Endothelial cell of umbilical vein (primary cell): ENCODE data around the gene GNB1L. TPM values are rescaled to one million over a fixed set of nuclear protein-coding genes. Genes with fewer than 3 reads are reported as not detected.

Experiments used
- BruUV-seq: library from RNA; stranded (reverse); fragments of 400-500 nt; replicated peaks from 2 replicates; lab custom pipeline; 2021; lab: Mats Ljungman, UMichigan
- CTCF ChIA-PET: fragments of 300-600, 350-600 bp; sonication (Branson Sonifier 250); formaldehyde crosslinking; loops from one replicate; lab custom pipeline; 2021; ENCODE audit warnings: antibody characterized with exemption, inconsistent platforms; lab: Charles Lee
- POLR2A ChIA-PET: fragments of 300-600, 350-600 bp; sonication (Branson Sonifier 250); formaldehyde crosslinking; loops from one replicate; lab custom pipeline; 2021; ENCODE audit warnings: antibody characterized with exemption, inconsistent platforms; lab: Charles Lee
- DNase-seq: peaks from one replicate; pipeline ENCODE4 v3.0.0-alpha.2; 2011; ENCODE audit warnings: low read depth, low spot score
- FAIRE-seq: peaks from 2 replicates; lab custom pipeline; 2011; peaks lifted over from hg19 to GRCh38; lab: Jason Lieb, UNC
- H2AFZ ChIP-seq: 2 replicates; pipeline ENCODE4 v1.6.0; 2012; ENCODE audit warnings: low read depth, low read length, control low read depth, inconsistent platforms
- H3K27ac ChIP-seq: 2 replicates; pipeline ENCODE4 v1.5.1; 2011; ENCODE audit warnings: low read depth, mild to moderate bottlenecking, control low read depth, low read length, moderate library complexity; ENCODE audit not compliant: insufficient read depth
- H3K27me3 ChIP-seq, 2 experiments: 2 replicates each; pipeline versions ENCODE4 v1.6.0 to v1.6.1; 2011; ENCODE audit warnings: low read length in 2 of 2, mixed read lengths in 1 of 2; ENCODE audit not compliant: control insufficient read depth in 2 of 2, insufficient read depth in 2 of 2
- H3K36me3 ChIP-seq, 2 experiments: 2 replicates in 1 of 2; 3 replicates in 1 of 2; pipeline ENCODE4 v1.5.1; 2011; ENCODE audit warnings: low read length in 2 of 2, mild to moderate bottlenecking in 1 of 2, moderate library complexity in 1 of 2; ENCODE audit not compliant: control insufficient read depth in 2 of 2, insufficient read depth in 2 of 2; ENCODE audit errors: extremely low read depth in 1 of 2
- H3K4me1 ChIP-seq: 3 replicates; pipeline ENCODE4 v1.5.1; 2011; ENCODE audit warnings: mild to moderate bottlenecking, low read length; ENCODE audit not compliant: control insufficient read depth, insufficient read depth; ENCODE audit errors: extremely low read depth
- H3K4me2 ChIP-seq: 2 replicates; pipeline ENCODE4 v1.6.1; 2011; ENCODE audit warnings: low read length, control low read depth, mixed read lengths; ENCODE audit not compliant: insufficient read depth
- H3K4me3 ChIP-seq, 3 experiments: fragments of 200-600 bp in 1 of 3; sonication (generic), shearing (Covaris generic) in 1 of 3; replicated peaks in 1 of 3; 2 replicates each; pipeline ENCODE4 v1.5.1; 2011 to 2016; ENCODE audit warnings: control low read depth in 3 of 3, low read length in 3 of 3, mild to moderate bottlenecking in 2 of 3, inconsistent platforms in 1 of 3, low read depth in 1 of 3, moderate library complexity in 1 of 3; ENCODE audit not compliant: insufficient read depth in 1 of 3
- H3K79me2 ChIP-seq: 2 replicates; pipeline ENCODE4 v1.6.0; 2012; ENCODE audit warnings: low read length, inconsistent platforms; ENCODE audit not compliant: control insufficient read depth, insufficient read depth
- H3K9ac ChIP-seq: replicated peaks from 2 replicates; pipeline ENCODE3; 2011; ENCODE audit warnings: low read length, control low read depth; ENCODE audit not compliant: insufficient read depth; ENCODE audit errors: extremely low read depth
- H3K9me1 ChIP-seq: replicated peaks from 3 replicates; pipeline ENCODE4 v1.6.0; 2011; ENCODE audit warnings: mild to moderate bottlenecking, low read length; ENCODE audit not compliant: control insufficient read depth, insufficient read depth; ENCODE audit errors: extremely low read depth
- H3K9me3 ChIP-seq: replicated peaks from 2 replicates; pipeline ENCODE4 v1.5.1; 2012; ENCODE audit warnings: low read length, inconsistent platforms; ENCODE audit not compliant: control insufficient read depth, insufficient read depth
- H4K20me1 ChIP-seq: replicated peaks from 2 replicates; pipeline ENCODE3; 2011; ENCODE audit warnings: mild to moderate bottlenecking, low read length; ENCODE audit not compliant: control insufficient read depth, insufficient read depth; ENCODE audit errors: extremely low read depth
- EZH2 ChIP-seq: IDR thresholded peaks from 2 replicates; pipeline ENCODE4 v1.6.1; 2012; ENCODE audit warnings: borderline replicate concordance, low read depth, mild to moderate bottlenecking, moderate library complexity, low read length, inconsistent platforms; ENCODE audit not compliant: severe bottlenecking
- FOS ChIP-seq: IDR thresholded peaks from 2 replicates; pipeline ENCODE4 v1.6.1; 2011; ENCODE audit warnings: mild to moderate bottlenecking, low read length, moderate library complexity, borderline replicate concordance; ENCODE audit not compliant: insufficient read depth
- GATA2 ChIP-seq: IDR thresholded peaks from 2 replicates; pipeline ENCODE4 v1.7.0; 2011; ENCODE audit warnings: low read depth, mild to moderate bottlenecking, moderate library complexity, mixed read lengths, low read length; ENCODE audit not compliant: insufficient read length, insufficient read depth
- JUN ChIP-seq: IDR thresholded peaks from 2 replicates; pipeline ENCODE4 v1.6.1; 2011; ENCODE audit warnings: borderline replicate concordance, low read depth; ENCODE audit not compliant: insufficient read length, insufficient read depth
- MYC ChIP-seq: IDR thresholded peaks from one replicate; pipeline ENCODE4 v1.6.1; 2011; ENCODE audit warnings: mild to moderate bottlenecking, low read depth, low read length
- POLR2A ChIP-seq: IDR thresholded peaks from 2 replicates; pipeline ENCODE4 v1.6.1; 2012; ENCODE audit warnings: low read depth, mild to moderate bottlenecking, control low read depth, low read length
- POLR2AphosphoS5 ChIP-seq: IDR thresholded peaks from 2 replicates; pipeline ENCODE4 v1.6.1; 2012; ENCODE audit warnings: low read depth, mild to moderate bottlenecking, control low read depth, low read length, moderate library complexity; ENCODE audit not compliant: insufficient read depth
- dilution Hi-C: fragments of 300-500 bp; cut with MboI; formaldehyde crosslinking; loops from one replicate; pipeline ENCODE4 v1.15.0; 2019; ENCODE audit warnings: low sequenced_read_pairs; ENCODE audit not compliant: extremely low pct_ligation_motif_present
- intact Hi-C: fragments of 100-400 bp; cut with micrococcal nuclease; formaldehyde crosslinking; loops from one replicate; pipeline ENCODE4 v1.10.0; 2022
- polyA plus RNA-seq, 4 experiments: library from polyadenylated mRNA; depleted of rRNA in 3 of 4; stranded (reverse) in 3 of 4; unstranded in 1 of 4; fragments of >200 nt; gene quantifications; 2 replicates each; pipeline versions ENCODE4 v1.2.1 to v1.2.3, GENCODE V29; 2011 to 2012; ENCODE audit warnings: missing spikeins in 1 of 4
- total RNA-seq: library from RNA; stranded (reverse); gene quantifications from 2 replicates; pipeline ENCODE4 v1.2.3, GENCODE V29; 2021
- TF ChIP-seq, protein P1 (sequence below), 2 donors: IDR thresholded peaks; 1 replicate in 1 of 2; 2 replicates in 1 of 2; pipeline ENCODE4 v1.5.1; 2011; ENCODE audit warnings: low read length in 2 of 2, mild to moderate bottlenecking in 2 of 2, moderate library complexity in 2 of 2, control low read depth in 1 of 2, inconsistent platforms in 1 of 2, low read depth in 1 of 2; ENCODE audit not compliant: insufficient read depth in 1 of 2; ENCODE audit errors: extremely low read depth in 1 of 2
- TF ChIP-seq, protein P2 (sequence below): IDR thresholded peaks from 2 replicates; pipeline ENCODE4 v1.6.1; 2011; ENCODE audit not compliant: insufficient read depth, insufficient read length

Gene GNB1L
- total and polyA plus RNA-seq, 2 donors (not counting 3 experiments of a cell fraction or from before 2014, with no cell fraction given), result 5.4 to 5.9 TPM

DNA sequence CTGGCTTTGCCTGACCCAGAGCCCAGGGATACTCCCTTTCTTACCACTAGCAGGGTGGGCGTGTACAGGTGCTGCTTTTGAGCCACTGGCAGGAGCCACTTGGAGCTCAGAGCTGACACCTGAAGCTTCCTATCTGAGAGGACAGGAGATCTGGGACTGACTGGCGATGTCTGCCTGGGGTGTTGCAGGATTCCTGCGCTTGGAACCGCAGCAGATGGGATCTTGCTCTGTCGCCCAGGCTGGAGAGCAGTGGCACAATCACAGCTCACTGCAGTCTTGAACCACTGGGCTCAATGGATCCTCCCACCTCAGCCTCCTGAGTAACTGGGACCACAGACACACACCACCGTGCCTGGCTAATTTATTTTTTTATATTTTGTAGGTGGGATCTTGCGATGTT, 113.6 kb downstream of the GNB1L start:
- no peak for FAIRE-seq
- Histone ChIP-seq H2AFZ (no peak overlapping the region), H3K4me2 (no peak overlapping the region), H3K27ac (no peak overlapping the region), H3K9ac (no peak overlapping the region), H3K27me3 (no peaks in the 10 kb centered on the region), H3K4me1 (peaks cover 7% of the 10 kb centered on the region), H3K4me3 (no peak overlapping the region), H3K36me3 (no peaks in the 10 kb centered on the region), H3K79me2 (no peaks in the 10 kb centered on the region), H4K20me1 (no peaks in the 10 kb centered on the region), H3K9me1 (no peaks in the 10 kb centered on the region), H3K9me3 (no peaks in the 10 kb centered on the region)
- ChIA-PET POLR2A (no interaction called here), CTCF (interaction anchor here (1.0 to 2.4 kb wide), 3 partner anchors 11 to 169 kb away, joined by 3 to 15 read pairs (median 13); no protein-coding TSS in a partner anchor)
- dilution Hi-C loops, result no loop called here
- TF ChIP-seq EZH2 (no peak), POLR2AphosphoS5 (no peak), FOS (no peak), MYC (no peak), GATA2 (no peak), JUN (no peak), POLR2A (no peak)
- TF ChIP-seq, protein P1, sequence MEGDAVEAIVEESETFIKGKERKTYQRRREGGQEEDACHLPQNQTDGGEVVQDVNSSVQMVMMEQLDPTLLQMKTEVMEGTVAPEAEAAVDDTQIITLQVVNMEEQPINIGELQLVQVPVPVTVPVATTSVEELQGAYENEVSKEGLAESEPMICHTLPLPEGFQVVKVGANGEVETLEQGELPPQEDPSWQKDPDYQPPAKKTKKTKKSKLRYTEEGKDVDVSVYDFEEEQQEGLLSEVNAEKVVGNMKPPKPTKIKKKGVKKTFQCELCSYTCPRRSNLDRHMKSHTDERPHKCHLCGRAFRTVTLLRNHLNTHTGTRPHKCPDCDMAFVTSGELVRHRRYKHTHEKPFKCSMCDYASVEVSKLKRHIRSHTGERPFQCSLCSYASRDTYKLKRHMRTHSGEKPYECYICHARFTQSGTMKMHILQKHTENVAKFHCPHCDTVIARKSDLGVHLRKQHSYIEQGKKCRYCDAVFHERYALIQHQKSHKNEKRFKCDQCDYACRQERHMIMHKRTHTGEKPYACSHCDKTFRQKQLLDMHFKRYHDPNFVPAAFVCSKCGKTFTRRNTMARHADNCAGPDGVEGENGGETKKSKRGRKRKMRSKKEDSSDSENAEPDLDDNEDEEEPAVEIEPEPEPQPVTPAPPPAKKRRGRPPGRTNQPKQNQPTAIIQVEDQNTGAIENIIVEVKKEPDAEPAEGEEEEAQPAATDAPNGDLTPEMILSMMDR (IDR thresholded peaks at IDR 0.05; ENCODE audit: extremely low read depth in 1 of 2, insufficient read depth in 1 of 2, low read depth in 1 of 2, low read length in 2 of 2), result no peak
- TF ChIP-seq, protein P2, sequence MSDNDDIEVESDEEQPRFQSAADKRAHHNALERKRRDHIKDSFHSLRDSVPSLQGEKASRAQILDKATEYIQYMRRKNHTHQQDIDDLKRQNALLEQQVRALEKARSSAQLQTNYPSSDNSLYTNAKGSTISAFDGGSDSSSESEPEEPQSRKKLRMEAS, result no peak
- no peak for DNase-seq
- intact Hi-C loops, result no loop called here
- no TSS peak for BruUV-seq
